K562 (cell line): ENCODE measurements around the gene STAB1. TPM values are rescaled to one million over a fixed set of nuclear protein-coding genes. Genes with fewer than 3 reads are reported as not detected.
A peak's percentile ranks its signal among the peaks of the same experiment; 100 is the strongest.

Experiments used
- BACH1 ChIP-seq: fragments of 200-800 bp; sonication (Bioruptor generic); IDR thresholded peaks from 2 replicates; pipeline ENCODE4 v1.6.1; 2016; ENCODE audit warnings: missing genetic modification characterization, missing compliant biosample characterization
- BRD4 ChIP-seq: fragments of 200-600 bp; sonication (generic); IDR thresholded peaks from 2 replicates; pipeline ENCODE4 v1.6.1; 2017; ENCODE audit warnings: inconsistent platforms
- CBX5 ChIP-seq: IDR thresholded peaks from 2 replicates; pipeline ENCODE4 v1.6.1; 2014; ENCODE audit warnings: low read depth, borderline replicate concordance
- EP300 ChIP-seq: IDR thresholded peaks from 2 replicates; pipeline ENCODE4 v1.6.1; 2012; ENCODE audit warnings: low read length, improper control_type of control experiment
- NFRKB ChIP-seq: fragments of 450-650 bp; IDR thresholded peaks from 2 replicates; pipeline ENCODE4 v1.6.1; 2016; ENCODE audit warnings: low read depth
- NR2F6 ChIP-seq: fragments of 450-650 bp; formaldehyde crosslinking; IDR thresholded peaks from 2 replicates; pipeline ENCODE4 v1.4.0; 2020; ENCODE audit warnings: mild to moderate bottlenecking
- PHTF2 ChIP-seq: fragments of 250-450 bp; sonication (Bioruptor Pico); IDR thresholded peaks from 2 replicates; pipeline ENCODE4 v1.5.0; 2021; ENCODE audit warnings: mild to moderate bottlenecking
- RHOXF2B ChIP-seq: fragments of 250-450 bp; sonication (Bioruptor Pico); conservative IDR thresholded peaks from 2 replicates; pipeline ENCODE4 v1.5.1; 2021
- SP1 ChIP-seq: sonication (generic); formaldehyde crosslinking; IDR thresholded peaks from 2 replicates; pipeline ENCODE4 v1.8.1; 2022; ENCODE audit warnings: mild to moderate bottlenecking, missing genetic modification reagents
- ZNF561 ChIP-seq: fragments of 450-650 bp; formaldehyde crosslinking; conservative IDR thresholded peaks from 2 replicates; pipeline ENCODE4 v1.4.0; 2020; ENCODE audit warnings: mild to moderate bottlenecking, moderate library complexity
- ZNF764 ChIP-seq: fragments of 250-450 bp; sonication (Bioruptor Pico); IDR thresholded peaks from 2 replicates; pipeline ENCODE4 v1.4.0; 2020; ENCODE audit warnings: low read depth, mild to moderate bottlenecking, moderate library complexity
- ZSCAN29 ChIP-seq: fragments of 450-650 bp; IDR thresholded peaks from 2 replicates; pipeline ENCODE4 v1.6.1; 2017
- polyA plus RNA-seq, 8 experiments: library from polyadenylated mRNA; depleted of rRNA in 4 of 8; stranded (reverse) in 5 of 8; unstranded in 3 of 8; fragments of >200 nt; fragmentation: Nextera tagmentation in 2 of 8; fragmentation: Illumina TruSeq in 1 of 8; extraction: Ambion mirVana in 2 of 8; extraction: Trizol in 1 of 8; gene quantifications; 2 replicates each; pipeline versions ENCODE4 v1.2.1 to v1.2.3, GENCODE V29; 2011 to 2014; ENCODE audit warnings: inconsistent platforms in 1 of 8, missing spikeins in 1 of 8
- total RNA-seq, 7 experiments: library from RNA; depleted of rRNA in 6 of 7; stranded (reverse); fragments of >200 nt in 6 of 7; fragmentation: Illumina TruSeq in 2 of 7; extraction: Trizol in 2 of 7; gene quantifications; 2 replicates each; pipeline versions ENCODE4 v1.2.1 to v1.2.3, GENCODE V29; 2011 to 2021; ENCODE audit warnings: low replicate concordance in 1 of 7
- TF ChIP-seq, protein P1 (sequence below): fragments of 150-350 bp; IDR thresholded peaks from 2 replicates; pipeline ENCODE4 v1.6.1; 2014; ENCODE audit warnings: low read depth, mild to moderate bottlenecking, low read length, borderline replicate concordance
- TF ChIP-seq, protein P2 (sequence below): fragments of 200-600 bp; sonication (generic); IDR thresholded peaks from one replicate; pipeline ENCODE4 v1.6.1; 2012; ENCODE audit warnings: mild to moderate bottlenecking, low read depth, low read length, inconsistent platforms

Gene STAB1
- total and polyA plus RNA-seq, 9 of the 15 experiments (the other 6 are each of a cell fraction or from before 2014, with no cell fraction given): 0.20 to 3.9 (median 1.2) TPM

DNA sequence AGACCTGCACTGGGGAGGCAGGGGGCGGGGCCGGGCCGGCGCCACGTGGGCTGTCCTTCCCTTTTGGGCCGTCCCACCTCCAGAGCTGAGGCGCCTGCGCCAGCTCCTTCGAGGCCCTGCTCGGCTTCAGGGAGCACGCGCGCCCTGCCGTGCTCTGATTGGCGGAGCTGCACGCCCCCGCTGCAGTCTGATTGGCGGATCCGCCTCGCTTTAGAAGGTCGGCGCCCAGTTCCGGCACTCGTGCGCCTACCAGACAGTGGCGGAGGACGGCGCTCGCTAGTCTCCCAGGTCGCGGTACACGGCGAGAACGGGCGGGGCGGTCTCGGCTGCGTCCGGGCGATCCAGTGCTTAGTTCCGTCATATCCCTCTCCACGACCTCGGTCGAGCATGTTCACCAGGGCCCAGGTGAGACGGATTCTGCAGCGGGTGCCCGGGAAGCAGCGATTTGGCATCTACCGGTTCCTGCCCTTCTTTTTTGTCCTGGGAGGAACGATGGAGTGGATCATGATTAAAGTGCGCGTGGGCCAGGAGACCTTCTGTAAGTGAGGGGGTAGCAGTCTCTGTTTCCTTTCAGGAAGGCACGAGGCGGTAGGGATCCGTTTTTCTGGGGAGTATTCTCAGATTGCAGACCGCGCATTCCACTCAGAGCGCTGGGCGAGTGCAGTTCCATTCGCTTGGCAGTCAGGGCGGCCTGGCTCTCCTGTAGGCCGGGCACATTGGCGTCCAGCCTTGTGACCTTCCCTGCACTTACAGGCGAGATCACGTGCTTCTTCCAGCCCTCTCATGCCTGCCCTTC is 41.4 kb downstream of the STAB1 start, which contains the start of gene UQCC5 (continued):
- TF ChIP-seq, protein P1, sequence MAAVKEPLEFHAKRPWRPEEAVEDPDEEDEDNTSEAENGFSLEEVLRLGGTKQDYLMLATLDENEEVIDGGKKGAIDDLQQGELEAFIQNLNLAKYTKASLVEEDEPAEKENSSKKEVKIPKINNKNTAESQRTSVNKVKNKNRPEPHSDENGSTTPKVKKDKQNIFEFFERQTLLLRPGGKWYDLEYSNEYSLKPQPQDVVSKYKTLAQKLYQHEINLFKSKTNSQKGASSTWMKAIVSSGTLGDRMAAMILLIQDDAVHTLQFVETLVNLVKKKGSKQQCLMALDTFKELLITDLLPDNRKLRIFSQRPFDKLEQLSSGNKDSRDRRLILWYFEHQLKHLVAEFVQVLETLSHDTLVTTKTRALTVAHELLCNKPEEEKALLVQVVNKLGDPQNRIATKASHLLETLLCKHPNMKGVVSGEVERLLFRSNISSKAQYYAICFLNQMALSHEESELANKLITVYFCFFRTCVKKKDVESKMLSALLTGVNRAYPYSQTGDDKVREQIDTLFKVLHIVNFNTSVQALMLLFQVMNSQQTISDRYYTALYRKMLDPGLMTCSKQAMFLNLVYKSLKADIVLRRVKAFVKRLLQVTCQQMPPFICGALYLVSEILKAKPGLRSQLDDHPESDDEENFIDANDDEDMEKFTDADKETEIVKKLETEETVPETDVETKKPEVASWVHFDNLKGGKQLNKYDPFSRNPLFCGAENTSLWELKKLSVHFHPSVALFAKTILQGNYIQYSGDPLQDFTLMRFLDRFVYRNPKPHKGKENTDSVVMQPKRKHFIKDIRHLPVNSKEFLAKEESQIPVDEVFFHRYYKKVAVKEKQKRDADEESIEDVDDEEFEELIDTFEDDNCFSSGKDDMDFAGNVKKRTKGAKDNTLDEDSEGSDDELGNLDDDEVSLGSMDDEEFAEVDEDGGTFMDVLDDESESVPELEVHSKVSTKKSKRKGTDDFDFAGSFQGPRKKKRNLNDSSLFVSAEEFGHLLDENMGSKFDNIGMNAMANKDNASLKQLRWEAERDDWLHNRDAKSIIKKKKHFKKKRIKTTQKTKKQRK: no peak
- TF ChIP-seq NR2F6 (no peak), NFRKB (no peak), ZNF764 (CRISPR knock-in tag) (no peak), ZNF561 (CRISPR knock-in tag) (no peak), CBX5 (no peak), ZSCAN29 (no peak), BRD4 (no peak), SP1 (CRISPR knock-in tag) (peak; percentile 82), RHOXF2B (CRISPR knock-in tag) (no peak), PHTF2 (CRISPR knock-in tag) (no peak), EP300 (0 out of 2 replicates have a peak, but pooled peaks have one; percentile 10), BACH1 (tag) (no peak)
- TF ChIP-seq, protein P2, sequence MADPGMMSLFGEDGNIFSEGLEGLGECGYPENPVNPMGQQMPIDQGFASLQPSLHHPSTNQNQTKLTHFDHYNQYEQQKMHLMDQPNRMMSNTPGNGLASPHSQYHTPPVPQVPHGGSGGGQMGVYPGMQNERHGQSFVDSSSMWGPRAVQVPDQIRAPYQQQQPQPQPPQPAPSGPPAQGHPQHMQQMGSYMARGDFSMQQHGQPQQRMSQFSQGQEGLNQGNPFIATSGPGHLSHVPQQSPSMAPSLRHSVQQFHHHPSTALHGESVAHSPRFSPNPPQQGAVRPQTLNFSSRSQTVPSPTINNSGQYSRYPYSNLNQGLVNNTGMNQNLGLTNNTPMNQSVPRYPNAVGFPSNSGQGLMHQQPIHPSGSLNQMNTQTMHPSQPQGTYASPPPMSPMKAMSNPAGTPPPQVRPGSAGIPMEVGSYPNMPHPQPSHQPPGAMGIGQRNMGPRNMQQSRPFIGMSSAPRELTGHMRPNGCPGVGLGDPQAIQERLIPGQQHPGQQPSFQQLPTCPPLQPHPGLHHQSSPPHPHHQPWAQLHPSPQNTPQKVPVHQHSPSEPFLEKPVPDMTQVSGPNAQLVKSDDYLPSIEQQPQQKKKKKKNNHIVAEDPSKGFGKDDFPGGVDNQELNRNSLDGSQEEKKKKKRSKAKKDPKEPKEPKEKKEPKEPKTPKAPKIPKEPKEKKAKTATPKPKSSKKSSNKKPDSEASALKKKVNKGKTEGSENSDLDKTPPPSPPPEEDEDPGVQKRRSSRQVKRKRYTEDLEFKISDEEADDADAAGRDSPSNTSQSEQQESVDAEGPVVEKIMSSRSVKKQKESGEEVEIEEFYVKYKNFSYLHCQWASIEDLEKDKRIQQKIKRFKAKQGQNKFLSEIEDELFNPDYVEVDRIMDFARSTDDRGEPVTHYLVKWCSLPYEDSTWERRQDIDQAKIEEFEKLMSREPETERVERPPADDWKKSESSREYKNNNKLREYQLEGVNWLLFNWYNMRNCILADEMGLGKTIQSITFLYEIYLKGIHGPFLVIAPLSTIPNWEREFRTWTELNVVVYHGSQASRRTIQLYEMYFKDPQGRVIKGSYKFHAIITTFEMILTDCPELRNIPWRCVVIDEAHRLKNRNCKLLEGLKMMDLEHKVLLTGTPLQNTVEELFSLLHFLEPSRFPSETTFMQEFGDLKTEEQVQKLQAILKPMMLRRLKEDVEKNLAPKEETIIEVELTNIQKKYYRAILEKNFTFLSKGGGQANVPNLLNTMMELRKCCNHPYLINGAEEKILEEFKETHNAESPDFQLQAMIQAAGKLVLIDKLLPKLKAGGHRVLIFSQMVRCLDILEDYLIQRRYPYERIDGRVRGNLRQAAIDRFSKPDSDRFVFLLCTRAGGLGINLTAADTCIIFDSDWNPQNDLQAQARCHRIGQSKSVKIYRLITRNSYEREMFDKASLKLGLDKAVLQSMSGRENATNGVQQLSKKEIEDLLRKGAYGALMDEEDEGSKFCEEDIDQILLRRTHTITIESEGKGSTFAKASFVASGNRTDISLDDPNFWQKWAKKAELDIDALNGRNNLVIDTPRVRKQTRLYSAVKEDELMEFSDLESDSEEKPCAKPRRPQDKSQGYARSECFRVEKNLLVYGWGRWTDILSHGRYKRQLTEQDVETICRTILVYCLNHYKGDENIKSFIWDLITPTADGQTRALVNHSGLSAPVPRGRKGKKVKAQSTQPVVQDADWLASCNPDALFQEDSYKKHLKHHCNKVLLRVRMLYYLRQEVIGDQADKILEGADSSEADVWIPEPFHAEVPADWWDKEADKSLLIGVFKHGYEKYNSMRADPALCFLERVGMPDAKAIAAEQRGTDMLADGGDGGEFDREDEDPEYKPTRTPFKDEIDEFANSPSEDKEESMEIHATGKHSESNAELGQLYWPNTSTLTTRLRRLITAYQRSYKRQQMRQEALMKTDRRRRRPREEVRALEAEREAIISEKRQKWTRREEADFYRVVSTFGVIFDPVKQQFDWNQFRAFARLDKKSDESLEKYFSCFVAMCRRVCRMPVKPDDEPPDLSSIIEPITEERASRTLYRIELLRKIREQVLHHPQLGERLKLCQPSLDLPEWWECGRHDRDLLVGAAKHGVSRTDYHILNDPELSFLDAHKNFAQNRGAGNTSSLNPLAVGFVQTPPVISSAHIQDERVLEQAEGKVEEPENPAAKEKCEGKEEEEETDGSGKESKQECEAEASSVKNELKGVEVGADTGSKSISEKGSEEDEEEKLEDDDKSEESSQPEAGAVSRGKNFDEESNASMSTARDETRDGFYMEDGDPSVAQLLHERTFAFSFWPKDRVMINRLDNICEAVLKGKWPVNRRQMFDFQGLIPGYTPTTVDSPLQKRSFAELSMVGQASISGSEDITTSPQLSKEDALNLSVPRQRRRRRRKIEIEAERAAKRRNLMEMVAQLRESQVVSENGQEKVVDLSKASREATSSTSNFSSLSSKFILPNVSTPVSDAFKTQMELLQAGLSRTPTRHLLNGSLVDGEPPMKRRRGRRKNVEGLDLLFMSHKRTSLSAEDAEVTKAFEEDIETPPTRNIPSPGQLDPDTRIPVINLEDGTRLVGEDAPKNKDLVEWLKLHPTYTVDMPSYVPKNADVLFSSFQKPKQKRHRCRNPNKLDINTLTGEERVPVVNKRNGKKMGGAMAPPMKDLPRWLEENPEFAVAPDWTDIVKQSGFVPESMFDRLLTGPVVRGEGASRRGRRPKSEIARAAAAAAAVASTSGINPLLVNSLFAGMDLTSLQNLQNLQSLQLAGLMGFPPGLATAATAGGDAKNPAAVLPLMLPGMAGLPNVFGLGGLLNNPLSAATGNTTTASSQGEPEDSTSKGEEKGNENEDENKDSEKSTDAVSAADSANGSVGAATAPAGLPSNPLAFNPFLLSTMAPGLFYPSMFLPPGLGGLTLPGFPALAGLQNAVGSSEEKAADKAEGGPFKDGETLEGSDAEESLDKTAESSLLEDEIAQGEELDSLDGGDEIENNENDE: no peak
